Panc1 (cell line): ENCODE measurements around the gene SEMA6A.

Source experiments
- POLR2AphosphoS5 ChIP-seq: IDR thresholded peaks from 2 replicates; pipeline ENCODE4 v1.6.1; 2012; ENCODE audit warnings: mild to moderate bottlenecking, low read depth, low read length, moderate library complexity
- SIN3A ChIP-seq: IDR thresholded peaks from 2 replicates; pipeline ENCODE4 v1.6.1; 2012; ENCODE audit warnings: low read depth, mild to moderate bottlenecking, low read length, moderate library complexity, borderline replicate concordance; ENCODE audit not compliant: insufficient read depth
- TF ChIP-seq, protein P1 (sequence below): fragments of 450-650 bp; IDR thresholded peaks from 2 replicates; pipeline ENCODE4 v1.5.1; 2017; ENCODE audit warnings: mild to moderate bottlenecking
- TF ChIP-seq, protein P2 (sequence below), 2 experiments: IDR thresholded peaks; 2 replicates each; pipeline ENCODE4 v1.6.1; 2011 to 2012; ENCODE audit warnings: low read depth in 2 of 2, control low read depth in 1 of 2, low read length in 1 of 2, mild to moderate bottlenecking in 1 of 2, moderate library complexity in 1 of 2; ENCODE audit not compliant: insufficient read depth in 1 of 2

DNA sequence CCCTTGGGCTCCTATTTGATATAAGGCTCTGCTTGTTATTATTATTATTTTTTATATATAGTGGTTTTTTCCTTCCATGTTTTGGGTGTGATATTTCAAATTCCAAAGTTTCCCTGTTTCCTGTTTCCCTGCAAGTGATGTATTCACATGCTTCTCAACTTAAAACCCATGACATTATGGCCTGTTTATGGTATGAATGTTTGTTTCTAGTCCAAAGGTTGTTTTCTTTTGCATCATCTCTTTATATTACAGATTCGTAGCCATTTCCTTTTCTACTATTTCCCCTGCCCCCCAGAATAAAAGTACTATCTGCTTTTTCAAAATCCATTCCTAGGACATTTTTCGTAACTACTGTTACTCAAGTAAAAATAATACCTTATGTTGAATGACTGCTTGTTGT lies 7.5 kb downstream of the SEMA6A start:
- TF ChIP-seq, protein P1, sequence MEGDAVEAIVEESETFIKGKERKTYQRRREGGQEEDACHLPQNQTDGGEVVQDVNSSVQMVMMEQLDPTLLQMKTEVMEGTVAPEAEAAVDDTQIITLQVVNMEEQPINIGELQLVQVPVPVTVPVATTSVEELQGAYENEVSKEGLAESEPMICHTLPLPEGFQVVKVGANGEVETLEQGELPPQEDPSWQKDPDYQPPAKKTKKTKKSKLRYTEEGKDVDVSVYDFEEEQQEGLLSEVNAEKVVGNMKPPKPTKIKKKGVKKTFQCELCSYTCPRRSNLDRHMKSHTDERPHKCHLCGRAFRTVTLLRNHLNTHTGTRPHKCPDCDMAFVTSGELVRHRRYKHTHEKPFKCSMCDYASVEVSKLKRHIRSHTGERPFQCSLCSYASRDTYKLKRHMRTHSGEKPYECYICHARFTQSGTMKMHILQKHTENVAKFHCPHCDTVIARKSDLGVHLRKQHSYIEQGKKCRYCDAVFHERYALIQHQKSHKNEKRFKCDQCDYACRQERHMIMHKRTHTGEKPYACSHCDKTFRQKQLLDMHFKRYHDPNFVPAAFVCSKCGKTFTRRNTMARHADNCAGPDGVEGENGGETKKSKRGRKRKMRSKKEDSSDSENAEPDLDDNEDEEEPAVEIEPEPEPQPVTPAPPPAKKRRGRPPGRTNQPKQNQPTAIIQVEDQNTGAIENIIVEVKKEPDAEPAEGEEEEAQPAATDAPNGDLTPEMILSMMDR = no peak
- no peak for TF ChIP-seq SIN3A
- TF ChIP-seq POLR2AphosphoS5 = no peak
- TF ChIP-seq, protein P2, sequence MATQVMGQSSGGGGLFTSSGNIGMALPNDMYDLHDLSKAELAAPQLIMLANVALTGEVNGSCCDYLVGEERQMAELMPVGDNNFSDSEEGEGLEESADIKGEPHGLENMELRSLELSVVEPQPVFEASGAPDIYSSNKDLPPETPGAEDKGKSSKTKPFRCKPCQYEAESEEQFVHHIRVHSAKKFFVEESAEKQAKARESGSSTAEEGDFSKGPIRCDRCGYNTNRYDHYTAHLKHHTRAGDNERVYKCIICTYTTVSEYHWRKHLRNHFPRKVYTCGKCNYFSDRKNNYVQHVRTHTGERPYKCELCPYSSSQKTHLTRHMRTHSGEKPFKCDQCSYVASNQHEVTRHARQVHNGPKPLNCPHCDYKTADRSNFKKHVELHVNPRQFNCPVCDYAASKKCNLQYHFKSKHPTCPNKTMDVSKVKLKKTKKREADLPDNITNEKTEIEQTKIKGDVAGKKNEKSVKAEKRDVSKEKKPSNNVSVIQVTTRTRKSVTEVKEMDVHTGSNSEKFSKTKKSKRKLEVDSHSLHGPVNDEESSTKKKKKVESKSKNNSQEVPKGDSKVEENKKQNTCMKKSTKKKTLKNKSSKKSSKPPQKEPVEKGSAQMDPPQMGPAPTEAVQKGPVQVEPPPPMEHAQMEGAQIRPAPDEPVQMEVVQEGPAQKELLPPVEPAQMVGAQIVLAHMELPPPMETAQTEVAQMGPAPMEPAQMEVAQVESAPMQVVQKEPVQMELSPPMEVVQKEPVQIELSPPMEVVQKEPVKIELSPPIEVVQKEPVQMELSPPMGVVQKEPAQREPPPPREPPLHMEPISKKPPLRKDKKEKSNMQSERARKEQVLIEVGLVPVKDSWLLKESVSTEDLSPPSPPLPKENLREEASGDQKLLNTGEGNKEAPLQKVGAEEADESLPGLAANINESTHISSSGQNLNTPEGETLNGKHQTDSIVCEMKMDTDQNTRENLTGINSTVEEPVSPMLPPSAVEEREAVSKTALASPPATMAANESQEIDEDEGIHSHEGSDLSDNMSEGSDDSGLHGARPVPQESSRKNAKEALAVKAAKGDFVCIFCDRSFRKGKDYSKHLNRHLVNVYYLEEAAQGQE (IDR thresholded peaks at IDR 0.05; ENCODE audit: insufficient read depth in 1 of 2, low read depth in 2 of 2, low read length in 1 of 2) = no peak
